Smooth muscle cell (in vitro differentiated cells): ENCODE measurements around the gene VEGFB. TPM values are rescaled to one million over a fixed set of nuclear protein-coding genes. Genes with fewer than 3 reads are reported as not detected.

Source experiments
- DNase-seq: peaks from one replicate; lab custom pipeline; 2025; ENCODE audit not compliant: unreplicated experiment; lab: John Stamatoyannopoulos, UW
- H2AFZ ChIP-seq: fragments of 200-600 bp; sonication (generic); 2 replicates; pipeline ENCODE4 v1.6.0; 2016; ENCODE audit warnings: antibody characterized with exemption, low read depth, mild to moderate bottlenecking
- H3F3A ChIP-seq: fragments of 200-600 bp; sonication (generic); 2 replicates; pipeline ENCODE4 v1.6.0; 2017; ENCODE audit warnings: antibody characterized with exemption, low read depth
- H3K27ac ChIP-seq: fragments of 200-600 bp; sonication (generic); 2 replicates; pipeline ENCODE4 v1.5.1; 2016; ENCODE audit warnings: low read depth, mild to moderate bottlenecking
- H3K27me3 ChIP-seq: fragments of 200-600 bp; sonication (generic); 2 replicates; pipeline ENCODE4 v1.6.1; 2016; ENCODE audit warnings: low read depth, mild to moderate bottlenecking
- H3K36me3 ChIP-seq: fragments of 200-600 bp; sonication (generic); 2 replicates; pipeline ENCODE4 v1.5.1; 2016; ENCODE audit warnings: low read depth
- H3K4me1 ChIP-seq: fragments of 200-600 bp; sonication (generic); 2 replicates; pipeline ENCODE4 v1.5.1; 2016; ENCODE audit warnings: low read depth
- H3K4me2 ChIP-seq: fragments of 200-600 bp; sonication (generic); 2 replicates; pipeline ENCODE4 v1.6.0; 2016; ENCODE audit warnings: mild to moderate bottlenecking
- H3K4me3 ChIP-seq: fragments of 200-600 bp; sonication (generic); 2 replicates; pipeline ENCODE4 v1.5.1; 2016; ENCODE audit warnings: mild to moderate bottlenecking
- H3K79me2 ChIP-seq: fragments of 200-600 bp; sonication (generic); 2 replicates; pipeline ENCODE4 v1.6.0; 2016; ENCODE audit warnings: low read depth, mild to moderate bottlenecking
- H3K9ac ChIP-seq: fragments of 200-600 bp; sonication (generic); 2 replicates; pipeline ENCODE4 v1.6.0; 2016; ENCODE audit warnings: low read depth
- H3K9me3 ChIP-seq: fragments of 200-600 bp; sonication (generic); replicated peaks from 2 replicates; pipeline ENCODE4 v1.5.1; 2016; ENCODE audit warnings: low read depth
- H4K20me1 ChIP-seq: fragments of 200-600 bp; sonication (generic); 2 replicates; pipeline ENCODE4 v1.6.0; 2016; ENCODE audit warnings: low read depth
- WGBS: methylation state at CpG from one replicate; pipeline ENCODE4 v1.1.7; 2016; ENCODE audit warnings: low lambda C conversion rate; 5-methylcytosine and 5-hydroxymethylcytosine counted together
- polyA plus RNA-seq: library from polyadenylated mRNA; unstranded; fragments of >200 nt; fragmentation: Nextera tagmentation; extraction: Ambion mirVana; gene quantifications from 2 replicates; pipeline ENCODE4 v1.2.1, GENCODE V29; 2016
- total RNA-seq: library from RNA; depleted of rRNA; stranded (reverse); fragments of >200 nt; gene quantifications from 2 replicates; pipeline ENCODE4 v1.2.3, GENCODE V29; 2014
- TF ChIP-seq, protein P1 (sequence below): fragments of 200-600 bp; sonication (generic); IDR thresholded peaks from 2 replicates; pipeline ENCODE4 v1.5.1; 2017; ENCODE audit warnings: borderline replicate concordance, mild to moderate bottlenecking, antibody characterized with exemption; ENCODE audit not compliant: insufficient read depth, poor library complexity, severe bottlenecking

The VEGFB gene
- total and polyA plus RNA-seq, 2 experiments from 2014 or later = 27.9 to 96.5 TPM

DNA sequence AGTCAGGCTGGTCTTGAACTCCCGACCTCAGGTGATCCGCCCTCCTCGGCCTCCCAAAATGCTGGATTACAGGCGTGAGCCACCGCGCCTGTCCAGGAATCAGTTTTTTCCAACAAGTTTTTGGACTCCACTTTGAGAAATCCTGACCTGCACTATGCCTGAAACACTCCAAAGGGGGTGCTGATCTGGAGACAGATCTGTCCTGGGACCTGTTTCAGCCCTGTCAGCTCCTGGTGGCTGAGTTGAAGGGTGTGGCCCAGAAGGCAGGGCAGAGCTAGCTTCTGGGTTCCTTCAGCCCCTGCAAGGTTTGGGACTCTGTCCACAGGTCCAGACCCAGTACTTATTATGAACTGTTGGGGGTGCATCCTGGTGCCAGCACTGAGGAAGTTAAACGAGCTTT is 2.8 kb upstream of the VEGFB start:
- 89% methylated on average over 7 of the region's 7 CpGs for WGBS
- Histone ChIP-seq H4K20me1 (peaks cover 4% of the 10 kb centered on the region), H2AFZ (no peak overlapping the region), H3K9me3 (no peaks in the 10 kb centered on the region), H3K4me2 (peak overlapping the region; percentile 97), H3K4me3 (no peak overlapping the region), H3K4me1 (peaks cover 18% of the 10 kb centered on the region), H3F3A (no peaks in the 10 kb centered on the region), H3K27ac (no peak overlapping the region), H3K79me2 (peaks cover 18% of the 10 kb centered on the region), H3K27me3 (no peaks in the 10 kb centered on the region), H3K36me3 (no peaks in the 10 kb centered on the region), H3K9ac (no peak overlapping the region)
- DNase-seq = no peak
- TF ChIP-seq, protein P1, sequence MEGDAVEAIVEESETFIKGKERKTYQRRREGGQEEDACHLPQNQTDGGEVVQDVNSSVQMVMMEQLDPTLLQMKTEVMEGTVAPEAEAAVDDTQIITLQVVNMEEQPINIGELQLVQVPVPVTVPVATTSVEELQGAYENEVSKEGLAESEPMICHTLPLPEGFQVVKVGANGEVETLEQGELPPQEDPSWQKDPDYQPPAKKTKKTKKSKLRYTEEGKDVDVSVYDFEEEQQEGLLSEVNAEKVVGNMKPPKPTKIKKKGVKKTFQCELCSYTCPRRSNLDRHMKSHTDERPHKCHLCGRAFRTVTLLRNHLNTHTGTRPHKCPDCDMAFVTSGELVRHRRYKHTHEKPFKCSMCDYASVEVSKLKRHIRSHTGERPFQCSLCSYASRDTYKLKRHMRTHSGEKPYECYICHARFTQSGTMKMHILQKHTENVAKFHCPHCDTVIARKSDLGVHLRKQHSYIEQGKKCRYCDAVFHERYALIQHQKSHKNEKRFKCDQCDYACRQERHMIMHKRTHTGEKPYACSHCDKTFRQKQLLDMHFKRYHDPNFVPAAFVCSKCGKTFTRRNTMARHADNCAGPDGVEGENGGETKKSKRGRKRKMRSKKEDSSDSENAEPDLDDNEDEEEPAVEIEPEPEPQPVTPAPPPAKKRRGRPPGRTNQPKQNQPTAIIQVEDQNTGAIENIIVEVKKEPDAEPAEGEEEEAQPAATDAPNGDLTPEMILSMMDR = no peak

DNA sequence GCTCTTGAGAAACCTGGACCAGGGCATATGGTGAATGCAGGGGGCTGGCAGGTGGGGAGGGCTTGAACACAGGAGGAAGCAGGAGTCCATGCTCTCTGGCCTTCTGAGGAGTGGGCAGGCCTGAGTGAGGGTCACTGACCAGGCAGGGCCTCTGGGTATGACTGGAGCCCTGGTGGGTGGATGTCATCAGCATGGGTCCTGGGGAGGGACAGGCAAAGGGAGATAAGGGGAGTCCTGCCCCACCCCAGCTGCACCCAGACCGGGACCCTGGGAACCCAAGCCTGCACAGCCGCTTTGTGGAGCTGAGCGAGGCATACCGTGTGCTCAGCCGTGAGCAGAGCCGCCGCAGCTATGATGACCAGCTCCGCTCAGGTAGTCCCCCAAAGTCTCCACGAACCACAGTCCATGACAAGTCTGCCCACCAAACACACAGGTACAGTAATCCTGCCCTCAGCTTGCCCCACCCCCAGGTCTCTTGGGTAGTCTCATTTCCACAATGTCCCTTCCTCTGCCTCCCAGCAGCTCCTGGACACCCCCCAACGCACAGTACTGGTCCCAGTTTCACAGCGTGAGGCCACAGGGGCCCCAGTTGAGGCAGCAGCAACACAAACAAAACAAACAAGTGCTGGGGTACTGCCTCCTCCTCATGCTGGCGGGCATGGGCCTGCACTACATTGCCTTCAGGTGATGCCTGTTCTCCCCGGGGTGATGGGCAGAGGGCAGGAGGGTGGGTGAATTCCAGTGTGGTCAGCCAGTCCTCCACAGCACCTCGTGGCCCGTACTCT is 2.0 kb upstream of the VEGFB start:
- Histone ChIP-seq H3K79me2 (peaks cover 9% of the 10 kb centered on the region), H3K27me3 (no peaks in the 10 kb centered on the region), H3K9ac (no peak overlapping the region), H3K36me3 (no peaks in the 10 kb centered on the region), H4K20me1 (peaks cover 4% of the 10 kb centered on the region), H3K4me1 (peaks cover 10% of the 10 kb centered on the region), H3K27ac (no peak overlapping the region), H3K4me3 (no peak overlapping the region), H3F3A (no peaks in the 10 kb centered on the region), H3K9me3 (no peaks in the 10 kb centered on the region), H2AFZ (no peak overlapping the region), H3K4me2 (no peak overlapping the region)
- WGBS = 92% methylated on average over 15 of the region's 15 CpGs
- TF ChIP-seq, protein P1 = no peak
- no peak for DNase-seq

DNA sequence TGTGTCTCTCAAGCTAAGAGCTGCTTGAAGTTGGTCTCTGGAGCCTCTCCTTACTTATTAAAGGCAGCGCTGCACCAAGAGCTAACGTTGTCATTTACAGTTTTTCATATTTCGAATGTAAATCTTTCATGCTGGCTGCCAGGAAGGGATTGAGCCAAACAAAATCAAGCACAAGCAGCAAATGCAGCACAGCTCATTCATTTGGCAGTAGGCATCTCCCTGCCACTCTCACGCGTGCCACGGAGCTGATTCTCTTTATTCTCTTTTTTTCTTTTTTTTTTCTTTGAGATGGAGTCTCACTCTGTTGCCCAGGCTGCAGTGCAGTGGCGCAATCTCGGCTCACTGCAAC is 1.4 kb upstream of the VEGFB start:
- TF ChIP-seq, protein P1 = no peak
- no peak overlapping the region for H3K4me2 ChIP-seq
- WGBS = 98% methylated on average over 8 of the region's 8 CpGs
- no peaks in the 10 kb centered on the region for H3K36me3 ChIP-seq
- H4K20me1 ChIP-seq = peaks cover 4% of the 10 kb centered on the region
- no peak overlapping the region for H2AFZ ChIP-seq
- no peak overlapping the region for H3K4me3 ChIP-seq
- no peak for DNase-seq
- peaks cover 9% of the 10 kb centered on the region for H3K4me1 ChIP-seq
- no peaks in the 10 kb centered on the region for H3K27me3 ChIP-seq
- peaks cover 6% of the 10 kb centered on the region for H3K79me2 ChIP-seq
- H3K9me3 ChIP-seq = no peaks in the 10 kb centered on the region
- no peaks in the 10 kb centered on the region for H3F3A ChIP-seq
- H3K9ac ChIP-seq = no peak overlapping the region
- H3K27ac ChIP-seq = no peak overlapping the region
